Stomach (tissue), 9 donors: Measurements from ENCODE around the gene SPAG16. TPM values are rescaled to one million over a fixed set of nuclear protein-coding genes. Genes with fewer than 3 reads are reported as not detected.

ENCODE experiments used
- DNase-seq, 2 donors: peaks; one replicate each; pipeline versions ENCODE4 v3.0.0 to v3.0.0-alpha.2; 2013 to 2019
- H3K27ac ChIP-seq, 5 donors: fragments of 200-600 bp in 4 of 5; sonication (generic) in 4 of 5; one replicate each; pipeline ENCODE4 v1.5.1; 2013 to 2019; ENCODE audit warnings: mild to moderate bottlenecking in 1 of 5, moderate library complexity in 1 of 5
- H3K27me3 ChIP-seq, 3 donors: fragments of 200-600 bp; sonication (generic); one replicate each; pipeline ENCODE4 v1.5.1; 2017 to 2019; ENCODE audit warnings: mixed run types in 1 of 3
- H3K36me3 ChIP-seq, 4 donors: fragments of 200-600 bp; sonication (generic); 1 replicate in 3 of 4; 2 replicates in 1 of 4; pipeline ENCODE4 v1.5.1; 2016 to 2019
- H3K4me1 ChIP-seq, 4 donors: fragments of 200-600 bp; sonication (generic); one replicate each; pipeline ENCODE4 v1.5.1; 2016 to 2019
- H3K4me3 ChIP-seq, 4 donors: fragments of 200-600 bp; sonication (generic) in 3 of 4; one replicate each; pipeline ENCODE4 v1.5.1; 2016 to 2019; ENCODE audit warnings: mild to moderate bottlenecking in 1 of 4
- H3K9me3 ChIP-seq, 4 donors: fragments of 200-600 bp; sonication (generic); one replicate each; pipeline ENCODE4 v1.5.1; 2016 to 2019
- CTCF ChIP-seq, 7 experiments: fragments of 450-650 bp in 4 of 7; fragments of 200-600 bp in 3 of 7; sonication (generic) in 3 of 7; IDR thresholded peaks; one replicate each; pipeline ENCODE4 v1.5.1; 2016 to 2019; ENCODE audit warnings: antibody characterized with exemption in 7 of 7, control low read depth in 2 of 7, mild to moderate bottlenecking in 1 of 7
- EP300 ChIP-seq: sonication (generic); formaldehyde crosslinking; IDR thresholded peaks from one replicate; pipeline ENCODE4 v1.6.1; 2017; ENCODE audit warnings: antibody characterized with exemption
- POLR2A ChIP-seq, 4 donors: fragments of 450-650 bp; IDR thresholded peaks; one replicate each; pipeline ENCODE4 v1.6.1; 2016; ENCODE audit warnings: antibody characterized with exemption in 4 of 4, control low read depth in 2 of 4, mild to moderate bottlenecking in 1 of 4, moderate library complexity in 1 of 4
- POLR2AphosphoS5 ChIP-seq, 3 donors: sonication (generic); formaldehyde crosslinking; IDR thresholded peaks; one replicate each; pipeline ENCODE4 v1.6.1; 2016; ENCODE audit warnings: antibody characterized with exemption in 3 of 3
- WGBS, 5 donors: extraction: QIAGEN DNeasy Blood & Tissue Kit in 3 of 5; methylation state at CpG; one replicate each; pipeline versions ENCODE4 v1.1.5 to v1.1.7; 2013 to 2018; 5-methylcytosine and 5-hydroxymethylcytosine counted together
- intact Hi-C: fragments of 100-400 bp; cut with DNase I; formaldehyde crosslinking; loops from one replicate; pipeline ENCODE4 v1.15.1; 2023; ENCODE audit warnings: low total_unique reads
- polyA plus RNA-seq, 3 donors: library from polyadenylated mRNA; stranded (reverse); fragments of 200-250 nt; gene quantifications; one replicate each; pipeline ENCODE4 v1.2.3, GENCODE V29; 2013
- total RNA-seq, 5 donors: library from RNA; depleted of rRNA; stranded (reverse); fragments of >200 nt; gene quantifications; one replicate each; pipeline versions ENCODE4 v1.1.0 to v1.2.3, GENCODE V29; 2014 to 2016
- donor health status: healthy with polysubstance abuse.
- donor health status: Bipolar disorder and iron deficiency.
- donor health status: healthy.

Gene SPAG16
- total and polyA plus RNA-seq, 8 donors: 16.0 to 137 (median 34.4) TPM

GRCh38 chr2:213545964-213546475 lies 261.8 kb downstream of the SPAG16 start:
- no peaks in the 10 kb centered on the region for H3K27me3 ChIP-seq

GRCh38 chr2:213551526-213551925 lies 267.3 kb downstream of the SPAG16 start:
- Histone ChIP-seq H3K4me3 (no peak overlapping the region), H3K27ac (no peak overlapping the region), H3K9me3 (peaks cover 0 to 23% (median 11%) of the 10 kb centered on the region in 4 donors), H3K27me3 (no peaks in the 10 kb centered on the region), H3K4me1 (no peaks in the 10 kb centered on the region), H3K36me3 (no peaks in the 10 kb centered on the region)
- TF ChIP-seq EP300: no peak
- no peak for TF ChIP-seq POLR2A (IDR thresholded peaks at IDR 0.05)
- TF ChIP-seq POLR2AphosphoS5 (IDR thresholded peaks at IDR 0.05): no peak
- no peak for TF ChIP-seq CTCF (IDR thresholded peaks at IDR 0.05)
- 72 to 81% (median 78%) methylated on average over 1 of the region's 1 CpG for WGBS, 5 donors
- DNase-seq: no peak
- intact Hi-C loops: no loop called here

More at GRCh38 chr2:213545964-213546475, 261.8 kb downstream of the SPAG16 start:
- intact Hi-C loops: no loop called here
- H3K27ac ChIP-seq: no peak overlapping the region
- no peaks in the 10 kb centered on the region for H3K36me3 ChIP-seq
- DNase-seq: no peak
- no peaks in the 10 kb centered on the region for H3K9me3 ChIP-seq
- TF ChIP-seq EP300: no peak
- no peak for TF ChIP-seq CTCF (IDR thresholded peaks at IDR 0.05)
- TF ChIP-seq POLR2AphosphoS5 (IDR thresholded peaks at IDR 0.05): no peak
- no peak for TF ChIP-seq POLR2A (IDR thresholded peaks at IDR 0.05)
- no peak overlapping the region for H3K4me3 ChIP-seq
- no peaks in the 10 kb centered on the region for H3K4me1 ChIP-seq

GRCh38 chr2:213559053-213559452 lies 274.8 kb downstream of the SPAG16 start:
- intact Hi-C loops: no loop called here
- Histone ChIP-seq H3K4me3 (no peak overlapping the region), H3K36me3 (no peaks in the 10 kb centered on the region), H3K9me3 (peaks cover 0 to 29% (median 12%) of the 10 kb centered on the region in 4 donors), H3K27ac (no peak overlapping the region), H3K4me1 (no peaks in the 10 kb centered on the region), H3K27me3 (no peaks in the 10 kb centered on the region)
- TF ChIP-seq EP300: no peak
- TF ChIP-seq POLR2AphosphoS5 (IDR thresholded peaks at IDR 0.05): no peak
- TF ChIP-seq CTCF (IDR thresholded peaks at IDR 0.05): no peak
- TF ChIP-seq POLR2A (IDR thresholded peaks at IDR 0.05): no peak
- no peak for DNase-seq
- WGBS, 5 donors: 61 to 71% (median 64%) methylated on average over 5 of the region's 5 CpGs

GRCh38 chr2:213561759-213562158 lies 277.5 kb downstream of the SPAG16 start:
- no peak for DNase-seq
- Histone ChIP-seq H3K27me3 (no peaks in the 10 kb centered on the region), H3K9me3 (peaks cover 0 to 14% (median 2%) of the 10 kb centered on the region in 4 donors), H3K36me3 (no peaks in the 10 kb centered on the region), H3K4me3 (no peak overlapping the region), H3K4me1 (no peaks in the 10 kb centered on the region), H3K27ac (no peak overlapping the region)
- whole genome bisulfite sequencing, 5 donors: 87 to 94% (median 92%) methylated on average over 3 of the region's 3 CpGs
- TF ChIP-seq EP300 (no peak), POLR2AphosphoS5 (IDR thresholded peaks at IDR 0.05) (no peak), CTCF (IDR thresholded peaks at IDR 0.05) (no peak), POLR2A (IDR thresholded peaks at IDR 0.05) (no peak)
- intact Hi-C loops: no loop called here
